Skin epidermis (tissue), 12 donors: ENCODE data around the gene DNAH2.

Experiments
- H3K27ac ChIP-seq, 21 experiments: fragments of 200-600 bp; sonication (generic) in 11 of 21; one replicate each; pipeline ENCODE4 v1.5.0; 2020; ENCODE audit warnings: mild to moderate bottlenecking in 3 of 21, inconsistent platforms in 2 of 21, moderate library complexity in 2 of 21
- H3K4me3 ChIP-seq, 7 experiments: fragments of 200-600 bp; sonication (generic) in 2 of 7; one replicate each; pipeline ENCODE4 v1.5.0; 2020; ENCODE audit warnings: inconsistent platforms in 2 of 7, mild to moderate bottlenecking in 2 of 7, moderate library complexity in 1 of 7

The DNAH2 gene

DNA sequence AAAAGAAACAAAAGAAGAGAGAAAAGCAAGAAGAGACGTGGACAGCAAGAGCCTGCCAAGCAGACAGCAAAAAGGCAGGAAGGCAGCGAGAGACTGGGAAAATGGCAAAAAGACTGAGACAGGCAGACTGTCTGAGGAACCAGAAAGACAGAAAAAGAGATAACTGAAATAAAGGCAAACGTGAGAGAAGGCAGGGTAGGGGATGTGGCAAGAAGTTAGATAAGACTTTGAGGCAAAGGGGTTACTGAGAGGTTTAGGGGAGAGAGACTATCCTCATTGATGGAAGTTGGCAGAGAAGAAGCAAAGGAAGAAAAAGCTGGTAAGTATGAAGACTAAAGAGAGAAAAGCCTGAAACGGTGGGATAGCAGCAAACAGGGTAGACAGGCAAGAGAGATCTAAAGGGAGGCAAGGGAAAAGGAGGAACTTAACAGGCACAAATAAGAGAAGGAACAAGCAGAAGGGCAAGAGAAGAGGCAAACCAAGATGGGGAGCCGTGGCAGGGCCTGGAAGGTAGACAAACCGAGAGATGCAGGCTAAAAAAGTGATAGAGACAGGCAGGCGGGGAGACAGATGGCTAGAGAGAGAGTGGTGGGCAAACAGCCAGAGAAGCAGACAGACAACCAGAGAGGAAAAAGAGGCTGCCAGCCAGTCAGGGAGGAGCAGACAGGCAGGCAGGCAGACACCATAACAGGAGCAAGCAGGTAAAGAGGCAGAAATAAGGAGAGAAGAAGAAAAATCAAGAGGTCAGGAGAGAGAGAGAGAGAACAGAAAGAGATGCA lies 163.9 kb downstream of the DNAH2 start:
- H3K4me3 ChIP-seq = no peak overlapping the region
- peak overlapping the region in 8 of 21 experiments; percentile 24 to 96 (median 36) for H3K27ac ChIP-seq

DNA sequence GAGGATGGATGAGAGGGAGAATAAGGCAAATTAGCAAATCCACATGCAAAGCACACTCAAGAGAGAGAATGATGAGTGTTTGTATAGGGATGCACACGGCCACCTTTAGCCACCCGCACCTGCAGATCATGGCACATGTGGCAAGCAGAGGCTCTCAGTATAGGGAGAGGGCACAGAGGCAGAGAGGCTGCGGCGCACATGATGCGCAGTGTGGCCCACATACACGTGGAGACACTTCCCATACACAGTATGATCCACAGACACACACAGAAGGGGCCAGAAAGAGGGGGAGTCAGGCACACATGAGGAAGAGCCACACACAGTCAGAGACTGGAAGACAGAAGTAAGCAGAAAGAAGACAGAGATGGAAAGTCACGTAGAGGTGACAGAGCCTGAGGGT lies 164.5 kb downstream of the DNAH2 start:
- H3K27ac ChIP-seq = peak overlapping the region in 9 of 21 experiments; percentile 2 to 96 (median 35)
- H3K4me3 ChIP-seq = no peak overlapping the region

DNA sequence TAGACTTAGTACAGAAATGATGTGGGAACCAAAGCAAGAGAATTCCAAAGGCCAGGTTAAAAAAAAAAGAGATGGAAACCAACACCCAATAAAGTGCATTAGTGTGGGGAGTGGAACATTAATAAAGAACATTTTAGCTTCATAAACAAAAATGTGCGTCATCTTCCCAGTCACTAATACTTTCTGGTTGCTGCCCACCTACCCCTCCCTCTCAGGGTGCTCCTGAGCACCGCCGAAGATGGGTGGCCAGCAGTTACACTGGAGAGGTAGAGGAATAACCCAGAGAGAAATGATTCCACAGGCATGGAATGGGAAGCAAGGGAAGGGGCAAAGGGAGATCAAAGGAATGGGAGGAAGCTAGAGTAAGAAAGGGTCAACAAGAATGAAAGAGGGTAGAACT lies 165.1 kb downstream of the DNAH2 start:
- Histone ChIP-seq H3K4me3 (no peak overlapping the region), H3K27ac (peak overlapping the region in 12 of 21 experiments; percentile 20 to 98 (median 88))
